Epithelial cell of esophagus (primary cell): Measurements from ENCODE around the gene MYO16.

Experiments
- DNase-seq: peaks from one replicate; pipeline ENCODE4 v3.0.0; 2010; ENCODE audit warnings: low read depth
- H3K4me3 ChIP-seq: 2 replicates; pipeline ENCODE4 v1.5.1; 2011; ENCODE audit warnings: mild to moderate bottlenecking, low read length, control low read depth
- CTCF ChIP-seq: IDR thresholded peaks from 2 replicates; pipeline ENCODE4 v1.5.1; 2011; ENCODE audit warnings: low read depth, mild to moderate bottlenecking, low read length, control low read depth, inconsistent platforms; ENCODE audit not compliant: insufficient read depth; ENCODE audit errors: missing control alignments

MYO16 gene

GRCh38 chr13:109058087-109058486 is 428.7 kb downstream of the MYO16 start:
- H3K4me3 ChIP-seq: no peak overlapping the region
- no peak for DNase-seq
- no peak for TF ChIP-seq CTCF

- DNase-seq: no peak
- TF ChIP-seq CTCF: no peak
- no peak overlapping the region for H3K4me3 ChIP-seq
Measured at GRCh38 chr13:109072505-109072904, 443.1 kb downstream of the MYO16 start.

- TF ChIP-seq CTCF: no peak
- no peak overlapping the region for H3K4me3 ChIP-seq
- no peak for DNase-seq
Measured at GRCh38 chr13:109074436-109074835, 445.0 kb downstream of the MYO16 start.

GRCh38 chr13:109074853-109075252 is 445.4 kb downstream of the MYO16 start:
- no peak for TF ChIP-seq CTCF

GRCh38 chr13:109087916-109088623 is 458.7 kb downstream of the MYO16 start:
- H3K4me3 ChIP-seq: peak overlapping the region; percentile 12
- peak; percentile 88 for DNase-seq
- no peak for TF ChIP-seq CTCF

More at GRCh38 chr13:109074853-109075252, 445.4 kb downstream of the MYO16 start:
- no peak overlapping the region for H3K4me3 ChIP-seq
- DNase-seq: no peak

GRCh38 chr13:109088624-109088917 is 459.2 kb downstream of the MYO16 start:
- no peak for TF ChIP-seq CTCF
- no peak overlapping the region for H3K4me3 ChIP-seq
- no peak for DNase-seq

- no peak for DNase-seq
- H3K4me3 ChIP-seq: no peak overlapping the region
- no peak for TF ChIP-seq CTCF
Measured at GRCh38 chr13:109090796-109091195, 461.4 kb downstream of the MYO16 start.
